Measurements from ENCODE around the gene SOST.

The SOST gene

DNA sequence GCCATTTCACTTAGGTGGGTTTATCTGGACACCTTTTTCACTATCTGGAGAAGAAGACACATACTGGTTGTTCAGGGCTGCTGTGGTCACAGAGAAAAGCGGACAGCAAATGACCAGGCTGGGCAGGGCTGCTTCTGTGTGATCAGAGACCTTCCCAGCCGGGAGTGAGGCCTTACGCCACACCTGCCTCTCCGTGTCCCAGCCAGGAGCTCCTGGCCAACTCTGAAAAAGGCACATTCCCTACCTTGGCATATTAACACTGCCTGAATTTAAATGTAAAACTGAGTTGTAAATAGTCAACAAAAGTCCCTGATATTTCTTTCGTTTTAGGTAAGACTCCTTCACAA, 9.1 kb upstream of the SOST start:
- H3K27ac ChIP-seq, result no peak overlapping the region
- no peaks in the 10 kb centered on the region for H4K20me1 ChIP-seq (ENCODE audit: insufficient read depth)
- TF ChIP-seq, protein P1, sequence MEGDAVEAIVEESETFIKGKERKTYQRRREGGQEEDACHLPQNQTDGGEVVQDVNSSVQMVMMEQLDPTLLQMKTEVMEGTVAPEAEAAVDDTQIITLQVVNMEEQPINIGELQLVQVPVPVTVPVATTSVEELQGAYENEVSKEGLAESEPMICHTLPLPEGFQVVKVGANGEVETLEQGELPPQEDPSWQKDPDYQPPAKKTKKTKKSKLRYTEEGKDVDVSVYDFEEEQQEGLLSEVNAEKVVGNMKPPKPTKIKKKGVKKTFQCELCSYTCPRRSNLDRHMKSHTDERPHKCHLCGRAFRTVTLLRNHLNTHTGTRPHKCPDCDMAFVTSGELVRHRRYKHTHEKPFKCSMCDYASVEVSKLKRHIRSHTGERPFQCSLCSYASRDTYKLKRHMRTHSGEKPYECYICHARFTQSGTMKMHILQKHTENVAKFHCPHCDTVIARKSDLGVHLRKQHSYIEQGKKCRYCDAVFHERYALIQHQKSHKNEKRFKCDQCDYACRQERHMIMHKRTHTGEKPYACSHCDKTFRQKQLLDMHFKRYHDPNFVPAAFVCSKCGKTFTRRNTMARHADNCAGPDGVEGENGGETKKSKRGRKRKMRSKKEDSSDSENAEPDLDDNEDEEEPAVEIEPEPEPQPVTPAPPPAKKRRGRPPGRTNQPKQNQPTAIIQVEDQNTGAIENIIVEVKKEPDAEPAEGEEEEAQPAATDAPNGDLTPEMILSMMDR (conservative IDR thresholded peaks at IDR 0.05; ENCODE audit: low read depth, low read length), result no peak
- no peaks in the 10 kb centered on the region; the same call in 1 of the 2 replicates for H3K27me3 ChIP-seq (ENCODE audit: insufficient read depth, low read depth)
- H3K36me3 ChIP-seq (ENCODE audit: insufficient read depth), result no peaks in the 10 kb centered on the region
- no peak overlapping the region for H3K4me3 ChIP-seq (IDR thresholded peaks at IDR 0.05; ENCODE audit: insufficient read depth, low read depth, low read length)
- H3K4me1 ChIP-seq (ENCODE audit: low read depth, poor library complexity, severe bottlenecking), result no peaks in the 10 kb centered on the region
- no peak overlapping the region for H2AFZ ChIP-seq (ENCODE audit: low read depth)
- no peak overlapping the region for H3K9ac ChIP-seq
- no peaks in the 10 kb centered on the region for H3K79me2 ChIP-seq (ENCODE audit: insufficient read depth, low read depth)
- H3K4me2 ChIP-seq, result no peak overlapping the region

DNA sequence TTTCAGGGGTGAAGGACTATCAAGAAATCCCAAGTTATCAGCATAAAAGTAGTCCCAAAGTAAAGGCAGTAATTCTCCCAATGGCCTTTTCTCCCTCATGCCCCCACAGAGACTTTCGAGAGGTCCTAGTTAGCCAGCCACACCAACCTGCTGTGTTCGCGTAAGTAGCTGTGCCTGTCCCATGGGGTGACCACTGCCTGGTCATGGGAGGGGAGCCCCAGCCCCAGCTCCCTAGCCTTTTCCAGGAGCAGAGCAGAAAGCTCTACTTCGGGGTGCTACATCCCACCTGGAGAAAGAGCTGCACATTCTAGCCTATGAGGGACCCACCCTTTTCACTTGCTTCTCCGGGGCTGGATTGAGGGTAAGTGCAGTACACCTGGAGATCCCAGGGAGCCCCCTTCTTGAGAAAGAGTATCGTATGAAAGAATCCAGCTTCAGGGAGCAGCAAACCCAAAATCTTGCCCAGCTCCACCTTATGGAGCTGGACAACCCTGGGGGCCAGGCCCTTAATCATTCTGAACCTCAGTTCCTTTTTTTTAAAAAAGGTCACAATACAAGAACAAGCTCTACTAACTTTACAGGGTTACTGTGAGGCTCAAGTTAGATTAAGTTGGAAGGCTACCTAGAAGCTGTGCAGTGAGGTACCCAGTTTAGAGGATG, 8.6 kb upstream of the SOST start:
- H3K9ac ChIP-seq, result no peak overlapping the region
- no peak overlapping the region for H2AFZ ChIP-seq (ENCODE audit: low read depth)
- H3K79me2 ChIP-seq (ENCODE audit: insufficient read depth, low read depth), result no peaks in the 10 kb centered on the region
- H3K4me3 ChIP-seq (IDR thresholded peaks at IDR 0.05; ENCODE audit: insufficient read depth, low read depth, low read length), result no peak overlapping the region
- no peak overlapping the region for H3K4me2 ChIP-seq
- no peak overlapping the region for H3K27ac ChIP-seq
- TF ChIP-seq, protein P1 (conservative IDR thresholded peaks at IDR 0.05; ENCODE audit: low read depth, low read length), result no peak
- H3K27me3 ChIP-seq (ENCODE audit: insufficient read depth, low read depth), result no peaks in the 10 kb centered on the region; the same call in 1 of the 2 replicates
- H4K20me1 ChIP-seq (ENCODE audit: insufficient read depth), result no peaks in the 10 kb centered on the region
- H3K4me1 ChIP-seq (ENCODE audit: low read depth, poor library complexity, severe bottlenecking), result no peaks in the 10 kb centered on the region
- H3K36me3 ChIP-seq (ENCODE audit: insufficient read depth), result no peaks in the 10 kb centered on the region

DNA sequence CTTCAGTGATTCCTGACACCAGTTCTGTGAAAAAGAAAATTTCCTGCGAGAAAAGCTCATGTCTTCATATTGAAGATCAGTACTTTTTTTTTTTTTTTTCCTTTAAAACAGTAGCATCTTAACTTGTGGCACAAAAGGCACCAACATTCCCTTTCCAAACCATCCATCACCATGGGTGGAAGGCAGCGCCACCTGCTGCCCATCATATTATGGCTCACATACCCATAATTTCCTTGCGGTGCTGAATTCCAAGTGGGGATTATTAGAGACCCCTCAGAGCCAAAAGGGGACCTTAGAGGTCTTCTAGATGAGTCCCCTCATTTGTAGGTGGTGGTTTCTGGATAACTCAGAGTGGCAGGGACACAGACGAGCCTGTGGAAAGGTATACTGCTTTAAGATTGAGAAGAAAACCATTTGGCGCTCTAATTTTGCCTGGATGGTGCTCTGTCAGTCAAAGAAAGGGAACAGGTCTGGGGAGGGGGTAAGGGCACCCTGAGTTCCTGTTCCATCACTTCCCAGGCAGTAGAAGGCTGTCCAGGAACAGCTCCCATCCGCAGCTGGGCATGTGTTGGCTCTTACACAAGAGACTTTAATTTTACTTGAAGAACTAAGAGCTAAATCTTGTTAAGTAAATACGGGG, 7.9 kb upstream of the SOST start:
- Histone ChIP-seq H3K4me2 (no peak overlapping the region), H3K9ac (no peak overlapping the region), H3K4me3 (IDR thresholded peaks at IDR 0.05; ENCODE audit: insufficient read depth, low read depth, low read length) (no peak overlapping the region), H3K36me3 (ENCODE audit: insufficient read depth) (no peaks in the 10 kb centered on the region), H4K20me1 (ENCODE audit: insufficient read depth) (no peaks in the 10 kb centered on the region), H3K27ac (no peak overlapping the region), H3K27me3 (ENCODE audit: insufficient read depth, low read depth) (no peaks in the 10 kb centered on the region; the same call in 1 of the 2 replicates), H3K79me2 (ENCODE audit: insufficient read depth, low read depth) (no peaks in the 10 kb centered on the region), H2AFZ (ENCODE audit: low read depth) (no peak overlapping the region), H3K4me1 (ENCODE audit: low read depth, poor library complexity, severe bottlenecking) (no peaks in the 10 kb centered on the region)
- TF ChIP-seq, protein P1 (conservative IDR thresholded peaks at IDR 0.05; ENCODE audit: low read depth, low read length), result peak; percentile 99

GRCh38 chr17:43760254-43760852, 1.8 kb upstream of the SOST start:
- Histone ChIP-seq H3K4me2 (no peak overlapping the region), H3K4me1 (ENCODE audit: low read depth, poor library complexity, severe bottlenecking) (peaks cover 11% of the 10 kb centered on the region), H4K20me1 (ENCODE audit: insufficient read depth) (no peaks in the 10 kb centered on the region), H3K9ac (no peak overlapping the region), H3K36me3 (ENCODE audit: insufficient read depth) (no peaks in the 10 kb centered on the region), H3K79me2 (ENCODE audit: insufficient read depth, low read depth) (no peaks in the 10 kb centered on the region), H3K4me3 (IDR thresholded peaks at IDR 0.05; ENCODE audit: insufficient read depth, low read depth, low read length) (no peak overlapping the region), H2AFZ (ENCODE audit: low read depth) (no peak overlapping the region), H3K27ac (no peak overlapping the region), H3K27me3 (ENCODE audit: insufficient read depth, low read depth) (no peaks in the 10 kb centered on the region; the same call in 1 of the 2 replicates)
- TF ChIP-seq, protein P1 (conservative IDR thresholded peaks at IDR 0.05; ENCODE audit: low read depth, low read length), result peak; percentile 99

Data from KMS-11 (cell line).